Globus pallidus (tissue), 1 donor: ENCODE results near the gene MCC.

Source experiments
- DNase-seq: peaks from one replicate; pipeline ENCODE4 v3.0.0-alpha.2; 2015; ENCODE audit warnings: low spot score

MCC gene

DNA sequence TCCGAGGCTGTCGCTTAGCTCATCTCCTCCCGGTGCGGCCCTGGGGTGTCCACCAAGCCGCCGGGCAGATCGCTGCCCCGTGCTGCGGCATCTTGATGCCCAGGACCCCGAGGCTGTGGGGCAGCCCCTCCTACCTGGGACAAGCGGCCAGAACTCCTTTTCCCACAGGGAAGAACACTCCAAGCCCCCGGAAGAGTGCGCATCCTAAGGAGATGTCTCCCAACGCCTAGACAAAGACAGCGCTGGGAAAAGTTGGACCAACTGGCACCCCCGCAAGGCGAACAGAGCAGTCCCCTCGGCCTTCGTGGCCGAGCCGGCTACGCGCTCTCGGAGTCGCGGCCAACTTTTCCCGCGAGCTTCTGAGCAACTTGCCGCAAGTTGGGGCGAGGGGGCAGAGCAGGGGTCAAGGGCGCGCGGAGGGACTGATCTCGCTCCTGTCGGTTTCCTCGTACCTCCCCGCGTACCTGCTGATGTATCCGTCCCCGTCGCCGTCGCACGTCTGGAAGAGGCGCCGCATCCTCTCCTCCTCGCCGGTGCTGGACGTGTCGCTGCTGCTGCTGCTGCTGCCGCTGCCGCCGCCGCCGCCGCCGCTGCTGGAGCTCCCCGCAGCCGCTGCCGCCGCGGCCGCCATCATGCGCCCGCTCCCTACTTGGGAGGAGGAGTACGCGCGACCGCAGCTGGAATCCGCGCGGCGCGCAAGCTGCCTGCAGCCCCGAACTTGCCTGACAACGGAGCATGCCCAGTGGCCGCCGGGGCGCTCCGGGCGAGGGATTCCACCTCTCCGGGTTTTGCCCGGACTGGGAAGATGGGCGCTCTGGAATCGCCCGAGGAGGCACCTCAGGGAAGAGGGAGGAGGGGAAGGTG, at the start of gene MCC:
Gene MCC, minus strand, starts transcription at position 673 of the 864 bp plus-strand sequence.
- DNase-seq = peak; percentile 22

DNA sequence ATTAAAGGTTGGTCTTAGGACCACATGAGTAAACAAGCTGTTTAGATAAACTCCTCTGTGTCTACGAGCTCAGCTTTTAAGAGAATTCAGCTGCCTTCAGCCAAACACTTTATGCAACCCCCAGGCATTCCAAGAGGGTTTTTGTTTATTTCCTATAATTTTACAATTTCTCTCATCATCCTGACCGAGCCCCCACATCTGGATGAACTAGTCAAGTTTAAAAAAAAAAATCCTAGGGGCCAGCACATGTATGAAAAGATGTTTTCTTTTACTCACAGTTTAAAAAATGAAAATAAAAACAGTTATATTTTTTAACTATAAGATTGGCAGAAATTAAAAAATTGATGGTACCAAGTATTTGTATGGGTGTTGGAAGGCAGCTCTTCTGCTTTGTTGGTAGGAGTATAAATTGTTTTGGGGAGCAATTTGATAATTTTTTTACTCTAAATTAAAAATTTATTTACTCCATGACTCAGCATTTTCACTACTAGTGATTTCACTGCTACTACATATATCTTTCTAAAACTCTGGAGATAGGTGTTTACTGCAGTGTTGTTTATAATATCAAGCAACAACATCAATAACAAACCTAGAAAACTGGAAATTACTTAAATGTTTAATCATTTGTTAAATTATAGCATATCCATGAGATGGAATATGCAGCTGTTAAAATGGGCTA, 43.4 kb upstream of the MCC start:
- no peak for DNase-seq

DNA sequence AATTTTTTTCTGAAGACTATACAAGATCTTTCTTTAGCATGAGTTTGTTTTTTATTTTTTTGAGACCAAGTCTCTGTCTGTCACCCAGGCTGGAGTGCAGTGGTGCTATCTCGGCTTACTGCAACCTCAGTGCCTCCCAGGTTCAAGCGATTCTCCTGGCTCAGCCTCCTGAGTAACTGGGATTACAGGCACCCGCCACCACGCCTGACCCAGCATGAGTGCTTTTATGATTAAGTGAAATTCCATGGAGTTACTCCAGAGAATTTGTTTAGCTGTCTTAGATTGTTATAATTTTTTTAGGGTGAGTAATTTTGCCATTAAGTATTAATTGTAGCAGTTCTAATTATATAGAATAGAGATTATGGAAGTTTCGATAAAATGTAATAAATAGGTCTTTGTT, 39.5 kb upstream of the MCC start:
- no peak for DNase-seq

DNA sequence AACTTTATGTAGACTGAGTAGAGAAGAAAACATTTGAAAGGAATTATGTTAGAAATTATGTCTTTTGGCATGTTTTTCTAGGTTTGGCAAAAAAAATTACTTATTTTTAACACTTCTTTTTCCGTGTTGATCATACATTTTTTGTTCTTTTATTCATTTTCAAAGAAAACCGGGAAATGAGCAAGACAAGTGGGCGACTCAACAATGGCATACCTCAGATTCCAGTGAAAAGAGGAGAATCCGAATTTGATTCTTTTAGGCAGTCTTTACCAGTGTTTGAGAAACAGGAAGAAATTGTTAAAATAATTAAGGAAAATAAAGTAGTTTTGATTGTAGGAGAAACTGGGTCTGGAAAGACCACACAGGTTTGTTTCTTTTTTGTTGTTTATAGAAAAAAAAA, 38.2 kb upstream of the MCC start:
- DNase-seq = no peak

DNA sequence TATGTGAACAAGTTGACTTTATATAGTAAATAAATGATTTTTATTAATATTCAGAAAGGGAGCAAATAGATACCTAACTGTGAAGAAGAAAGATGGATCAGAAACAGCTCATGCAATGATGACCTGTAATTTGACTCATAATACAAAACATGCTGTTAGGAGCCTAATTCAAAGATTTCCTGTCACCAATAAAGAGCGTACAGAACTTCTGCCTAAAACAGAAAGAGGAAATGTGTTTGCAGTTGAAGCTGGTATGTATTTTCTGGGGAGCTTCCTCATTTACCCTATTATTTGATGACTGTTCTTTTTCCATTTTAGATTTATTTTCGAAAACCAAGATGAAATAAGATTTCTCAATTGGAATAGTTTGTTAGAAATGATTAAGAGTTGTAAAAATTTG, 36.7 kb upstream of the MCC start:
- DNase-seq = no peak

DNA sequence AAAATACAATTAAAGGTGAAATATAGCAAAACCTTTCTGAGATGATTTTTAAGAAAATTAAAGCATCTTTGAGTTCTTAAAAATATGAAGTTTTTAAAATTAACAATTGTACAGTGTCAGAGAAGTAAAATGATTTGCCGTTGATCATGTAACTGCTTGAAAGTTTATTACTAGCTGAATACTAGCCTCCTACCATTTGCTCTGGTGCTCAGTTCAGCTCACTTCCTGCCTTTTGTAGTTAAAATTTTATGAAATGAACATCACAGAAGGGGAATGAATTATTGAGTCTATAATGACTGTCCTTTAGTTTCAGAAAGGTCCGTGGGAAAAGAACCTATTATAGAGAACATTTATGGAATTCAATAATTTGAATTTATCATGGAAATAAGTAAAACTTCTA, 34.9 kb upstream of the MCC start:
- no peak for DNase-seq

DNA sequence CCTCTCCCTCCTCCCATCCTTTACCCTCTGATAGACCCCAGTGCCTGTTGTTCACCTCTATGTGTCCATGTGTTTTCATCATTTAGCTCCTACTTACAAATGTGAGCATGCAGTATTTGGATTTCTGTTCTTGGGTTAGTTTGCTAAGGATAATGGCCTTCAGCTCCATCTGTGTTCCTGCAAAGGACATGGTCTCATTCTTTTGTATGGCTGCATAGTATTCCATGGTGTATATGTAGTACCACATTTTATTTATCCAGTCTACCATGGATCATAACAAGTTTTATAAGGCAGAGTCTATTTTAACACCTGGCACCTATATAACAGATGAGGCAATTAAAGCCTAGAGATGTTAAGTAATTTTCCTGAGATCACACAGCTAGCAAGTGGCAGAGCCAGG, 32.6 kb upstream of the MCC start:
- DNase-seq = no peak

DNA sequence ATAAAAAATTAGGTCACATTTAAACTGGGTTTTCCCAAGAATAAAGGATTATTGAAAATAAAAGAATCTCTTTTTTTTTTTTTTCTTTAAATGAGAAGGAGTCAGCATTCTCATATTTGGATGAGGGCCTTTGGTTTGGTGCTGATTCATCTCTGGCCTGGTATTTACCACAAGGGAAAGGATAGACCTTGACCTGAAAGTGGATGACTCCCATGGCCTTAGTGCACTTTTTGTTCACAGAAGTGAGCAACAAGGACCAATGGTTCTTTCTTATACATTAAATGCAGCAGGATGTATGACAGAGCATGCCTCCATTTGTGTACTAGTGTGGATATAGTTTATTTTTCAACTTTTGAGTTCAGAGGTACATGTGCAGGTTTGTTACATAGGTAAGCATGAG, 32.2 kb upstream of the MCC start:
- DNase-seq = no peak

DNA sequence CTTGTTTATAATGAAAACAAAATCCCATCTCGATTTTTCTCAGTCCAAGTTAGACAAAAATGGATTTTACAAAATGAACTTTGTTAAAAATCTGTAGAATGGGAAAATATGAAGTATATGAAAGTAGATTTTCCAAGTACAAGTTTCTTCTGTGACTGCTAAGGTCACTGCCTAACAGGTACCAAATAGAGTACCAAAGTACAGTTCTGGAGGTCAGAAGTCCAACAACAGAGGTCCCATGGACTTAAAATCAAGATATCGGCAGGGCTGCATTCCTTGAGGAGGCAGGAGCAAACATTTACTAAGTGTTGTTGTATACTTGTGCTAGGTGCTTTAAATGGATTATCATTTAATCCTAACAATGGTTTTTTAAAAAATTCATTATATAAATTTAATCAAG, 31.2 kb upstream of the MCC start:
- DNase-seq = no peak

DNA sequence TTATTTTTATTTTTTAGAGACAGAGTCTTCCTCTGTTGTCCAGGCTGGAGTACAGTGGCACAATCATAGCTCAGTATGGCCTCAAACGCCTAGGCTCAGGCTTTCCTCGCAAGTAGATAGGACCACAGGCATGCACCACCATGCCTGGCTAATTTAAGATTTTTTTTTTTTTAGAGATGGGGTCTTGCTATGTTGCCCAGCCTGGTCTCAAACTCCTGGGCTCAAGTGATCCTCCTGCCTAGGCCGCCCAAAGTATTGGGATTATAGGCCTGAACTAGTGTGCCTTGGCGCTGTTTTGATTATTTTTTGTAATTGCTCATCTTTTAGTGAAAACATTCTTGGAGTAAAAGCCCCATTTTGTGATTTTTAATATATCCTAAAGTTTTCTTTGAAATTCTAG, 30.6 kb upstream of the MCC start:
- no peak for DNase-seq

DNA sequence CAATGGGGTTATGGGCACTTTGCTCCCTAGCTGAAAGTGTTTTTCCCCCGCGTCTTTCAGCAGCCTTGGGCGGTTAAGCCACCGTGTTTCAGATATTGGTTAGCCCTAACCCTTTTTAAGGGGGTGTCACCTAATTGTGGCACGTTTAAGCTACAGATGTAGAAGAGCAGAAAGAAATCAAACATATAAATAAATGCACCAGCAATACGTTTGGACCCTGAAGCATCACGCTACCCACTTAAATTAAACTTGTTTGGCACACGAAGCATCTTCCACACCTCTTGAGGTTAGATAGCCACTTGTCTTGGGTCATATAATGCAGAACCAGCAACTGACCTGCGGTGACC, 26.0 kb upstream of the MCC start:
- DNase-seq = peak; percentile 27

DNA sequence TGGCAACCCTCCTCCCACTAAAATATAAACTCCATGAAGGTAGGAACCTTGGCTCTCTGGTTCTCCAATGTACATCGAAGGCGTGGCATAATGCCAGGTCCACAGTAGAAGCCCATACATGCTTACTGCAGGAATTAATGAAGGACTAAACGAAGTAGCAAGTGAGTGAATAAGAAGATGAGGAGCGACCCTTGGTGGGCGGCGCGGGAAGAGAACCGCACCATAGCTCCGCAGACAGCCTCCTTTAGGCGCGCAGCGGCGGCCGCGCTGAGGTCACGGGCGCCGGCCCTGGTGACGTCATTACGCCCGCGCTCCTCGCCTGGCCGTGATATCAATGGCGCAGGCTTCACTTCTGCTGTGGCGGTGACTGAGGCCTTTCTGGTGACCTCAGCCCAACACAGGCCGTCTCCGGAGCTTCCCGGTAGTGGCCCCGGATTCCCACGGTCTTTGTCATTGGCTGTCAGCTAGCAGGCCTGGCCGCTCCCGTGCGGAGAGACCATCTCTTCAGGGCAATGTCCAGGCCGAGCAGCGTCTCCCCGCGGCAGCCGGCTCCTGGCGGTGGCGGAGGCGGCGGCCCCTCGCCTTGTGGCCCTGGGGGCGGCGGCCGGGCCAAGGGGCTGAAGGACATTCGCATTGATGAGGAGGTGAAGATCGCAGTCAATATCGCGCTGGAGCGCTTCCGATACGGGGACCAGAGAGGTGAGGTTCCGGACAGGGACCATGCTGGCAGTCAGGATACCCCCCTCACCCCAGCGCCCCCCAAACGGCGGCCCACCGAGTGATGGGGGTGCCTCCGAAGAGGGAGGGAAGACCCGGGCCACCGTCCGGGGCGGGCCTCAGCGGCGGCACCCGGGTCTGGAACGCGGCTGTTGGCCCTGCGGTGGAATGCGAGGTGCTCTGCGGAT, 25.4 kb upstream of the MCC start, which contains the start of gene YTHDC2:
Gene YTHDC2, plus strand, starts transcription at position 311 of the 905 bp plus-strand sequence. Its CDS starts 202 bp downstream, at position 513.
- DNase-seq = peak; percentile 79

DNA sequence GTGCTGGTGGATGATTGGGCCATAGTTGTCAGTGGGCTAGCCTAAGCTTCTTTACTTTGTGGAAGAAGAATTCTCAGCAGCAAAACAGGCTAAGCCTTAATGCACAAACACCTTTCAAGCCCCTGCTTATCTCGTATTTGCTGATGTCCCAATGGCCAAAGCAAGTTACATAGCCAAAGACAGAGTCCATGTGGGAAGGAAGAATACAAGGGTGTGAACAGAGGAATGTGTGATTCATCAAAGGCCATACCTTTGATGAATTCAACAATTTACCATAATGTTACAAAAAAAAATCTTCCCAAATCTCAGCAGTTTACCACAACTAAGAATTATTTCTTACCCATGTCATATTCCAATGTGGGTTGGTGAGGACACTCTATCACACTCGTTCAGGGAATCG, 24.1 kb upstream of the MCC start:
- DNase-seq = no peak

DNA sequence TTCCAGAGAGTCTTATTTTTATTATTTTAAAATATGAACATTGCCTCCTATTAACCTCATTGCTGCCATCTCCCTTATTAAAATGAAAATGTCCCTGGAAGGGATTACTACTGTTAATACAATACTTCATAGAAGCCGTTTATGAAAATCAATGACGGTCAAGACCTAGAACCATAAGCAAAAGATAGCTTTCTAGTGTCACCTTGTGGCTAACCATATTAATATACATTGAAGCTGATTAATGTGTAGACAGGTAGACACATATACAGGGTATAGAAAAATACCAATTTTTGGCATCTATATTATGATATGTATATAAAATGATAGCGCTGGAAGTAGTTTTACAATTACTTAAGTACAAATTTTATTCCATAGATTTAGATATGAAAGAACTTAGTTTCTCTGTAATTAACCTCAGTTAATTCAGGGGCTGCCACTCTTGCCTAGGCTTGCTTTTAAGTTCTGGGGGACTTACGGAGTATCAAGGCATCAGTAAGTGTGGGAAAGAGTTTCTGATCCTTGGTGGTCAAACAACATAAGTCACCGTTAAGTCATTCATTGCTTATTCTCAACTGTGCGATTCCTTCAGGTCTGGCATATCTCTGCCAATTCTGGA, 22.7 kb upstream of the MCC start:
- DNase-seq = no peak

DNA sequence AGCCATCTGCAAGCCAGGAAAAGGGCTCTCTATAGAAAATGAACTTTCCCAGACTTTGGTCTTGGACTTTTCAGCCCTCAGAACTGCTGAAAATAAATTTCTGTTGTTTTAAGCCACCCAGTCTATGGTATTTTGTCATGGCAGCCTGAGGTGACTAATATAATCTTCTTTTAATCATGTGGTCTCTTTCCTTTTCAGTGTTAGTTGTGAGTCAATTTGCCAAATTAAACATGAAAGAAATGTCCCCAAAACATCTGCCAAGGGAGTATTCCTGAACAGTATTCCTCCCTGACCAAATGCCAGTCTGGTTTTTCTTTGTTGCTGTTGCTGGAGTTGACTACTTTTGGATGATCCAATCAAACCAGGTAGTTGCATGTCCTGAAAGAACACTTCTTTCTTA, 20.5 kb upstream of the MCC start:
- no peak for DNase-seq

DNA sequence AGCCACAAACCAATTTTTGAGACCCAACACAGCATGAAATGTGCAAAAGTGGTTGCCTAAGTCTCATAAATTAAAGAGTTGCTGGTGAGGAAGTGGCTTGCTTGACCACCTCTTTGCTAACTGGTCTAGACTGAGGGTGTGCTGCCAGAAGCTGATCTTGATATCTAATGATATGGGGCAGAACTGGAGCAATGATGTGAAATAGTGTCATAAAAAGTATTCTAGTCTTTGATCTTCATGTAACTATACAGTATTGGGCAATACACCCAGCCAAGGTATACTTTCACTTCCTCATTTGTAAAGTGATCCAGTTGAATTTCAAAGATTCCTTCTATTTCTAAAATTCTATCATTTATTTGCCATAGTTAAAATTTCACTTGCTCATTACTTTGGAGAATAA, 19.3 kb upstream of the MCC start:
- DNase-seq = no peak

DNA sequence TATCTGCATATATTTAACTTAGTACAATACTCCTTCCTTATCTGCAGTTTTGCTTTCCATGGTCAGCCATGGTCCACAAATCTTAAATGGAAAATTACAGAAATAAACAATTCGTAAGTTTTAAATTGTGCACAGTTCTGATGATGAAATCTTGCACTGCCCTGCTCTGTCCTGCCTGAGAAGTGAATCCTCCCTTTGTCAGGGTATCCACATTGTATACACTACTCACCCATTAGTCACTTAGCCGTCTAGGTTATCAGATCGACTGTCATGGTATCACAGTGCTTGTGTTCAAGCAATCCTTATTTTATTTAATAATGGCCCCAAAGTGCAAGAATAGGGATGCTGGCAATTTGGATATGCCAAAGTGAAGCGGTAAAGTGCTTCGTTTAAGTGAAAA, 16.9 kb upstream of the MCC start:
- no peak for DNase-seq

DNA sequence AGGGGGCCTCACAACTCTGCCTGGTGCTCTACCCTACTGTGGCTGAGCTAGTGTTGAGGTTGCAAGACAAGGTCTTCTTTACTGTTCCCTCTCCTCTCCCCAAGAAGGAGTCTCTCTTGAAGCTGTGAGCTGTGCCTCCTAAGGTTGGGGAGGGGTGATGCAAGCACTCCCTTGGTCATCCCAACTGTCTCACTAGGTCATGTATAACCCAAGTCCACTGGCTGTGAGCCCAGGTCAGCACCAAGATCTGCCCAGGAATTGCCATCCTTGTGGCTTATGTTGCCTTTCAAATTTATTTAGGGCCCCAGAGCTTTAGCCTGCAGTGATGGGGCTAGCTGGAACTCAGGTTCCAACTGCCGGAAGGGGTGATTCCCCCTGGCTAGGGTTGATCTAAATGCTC, 14.9 kb upstream of the MCC start:
- no peak for DNase-seq

DNA sequence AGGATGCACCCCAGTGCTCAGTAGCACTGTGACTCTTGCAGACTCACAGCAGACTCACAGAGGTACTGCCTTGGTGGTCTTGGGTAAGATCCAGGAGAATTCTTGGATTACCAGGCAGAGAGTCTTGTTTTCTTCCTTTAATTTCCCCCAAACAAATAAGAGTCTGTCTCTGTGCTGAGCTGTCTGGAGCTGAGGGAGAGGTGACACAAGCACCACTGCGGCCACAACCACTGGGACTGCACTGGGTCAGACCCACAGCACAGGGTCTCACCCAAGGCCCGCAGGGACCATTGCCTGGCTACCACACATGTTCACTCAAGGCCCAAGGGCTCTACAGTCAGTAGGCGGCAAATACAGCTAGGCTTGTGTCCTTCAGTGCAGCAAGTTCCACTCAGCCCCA, 13.8 kb upstream of the MCC start:
- no peak for DNase-seq

DNA sequence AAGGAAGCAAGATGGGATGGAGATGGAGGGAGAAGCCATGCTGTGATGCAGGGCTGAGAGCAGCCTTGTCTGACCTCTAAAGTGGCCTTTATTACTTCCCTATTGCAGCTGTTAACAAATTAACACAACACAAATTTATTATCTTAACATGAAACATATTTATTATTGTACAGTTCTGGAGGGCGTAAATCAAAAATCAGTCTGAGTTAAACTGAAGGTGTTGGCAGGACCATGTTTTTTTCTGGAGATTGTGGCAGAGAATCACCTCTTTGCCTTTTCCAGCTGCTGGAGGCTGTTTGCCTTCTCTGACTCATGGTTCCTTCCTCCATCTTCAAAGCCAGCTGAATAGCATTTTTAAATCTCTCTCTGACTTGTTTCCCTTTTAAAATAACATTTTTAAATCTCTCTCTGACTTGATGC, 7.2 kb upstream of the MCC start:
- DNase-seq = no peak

DNA sequence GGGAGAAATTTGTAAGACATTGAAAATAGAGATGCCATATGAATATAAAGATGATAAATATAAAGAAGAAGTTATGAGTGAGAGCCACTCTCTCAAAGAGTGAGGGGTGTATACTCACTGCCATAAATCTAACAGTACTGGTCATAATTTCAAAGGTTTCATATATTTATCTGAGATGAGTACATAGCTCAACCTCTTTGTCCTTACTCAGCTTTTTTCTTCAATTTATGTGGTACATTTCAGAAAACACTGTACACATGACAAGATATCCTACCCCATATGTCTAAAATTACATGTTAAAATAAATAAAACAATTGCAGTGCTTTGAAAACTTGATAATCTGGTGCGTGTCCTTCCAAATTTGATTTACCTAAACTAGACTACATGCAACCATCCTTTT, 5.2 kb upstream of the MCC start:
- no peak for DNase-seq

DNA sequence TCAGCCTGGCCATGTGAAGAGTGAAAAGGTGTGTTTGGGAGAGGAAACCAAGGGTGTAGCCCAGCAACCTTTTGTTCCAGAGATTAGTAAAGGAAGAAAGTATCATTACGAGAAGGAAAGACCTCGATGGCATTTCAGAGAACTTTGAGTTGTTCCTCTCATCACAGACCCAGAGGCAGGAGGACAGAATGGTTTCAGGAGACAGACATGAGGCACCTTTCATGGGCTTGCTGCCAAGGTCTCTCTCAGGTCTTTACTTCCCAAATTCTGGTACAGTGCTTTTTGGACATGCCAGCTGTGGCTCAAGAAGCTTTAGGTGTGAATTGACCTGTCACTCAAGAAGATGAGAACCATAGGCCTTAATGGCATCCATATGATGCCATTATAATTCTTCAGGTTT, 2.8 kb upstream of the MCC start:
- no peak for DNase-seq
